Astrocyte of the cerebellum (primary cell): ENCODE results near the gene DYNC2I2.
"Not testable (repeated sequence)": the region's sequence is repeated elsewhere in the genome, so short reads cannot be mapped to it uniquely, and the experiment has no call there.

ENCODE experiments used
- DNase-seq: peaks from one replicate; pipeline ENCODE4 v3.0.0-alpha.2; 2011; ENCODE audit warnings: low read depth
- H3K4me3 ChIP-seq: 2 replicates; pipeline ENCODE4 v1.5.1; 2011; ENCODE audit warnings: mild to moderate bottlenecking, low read depth, low read length, moderate library complexity
- in situ Hi-C: cut with HindIII; loops from 2 replicates; pipeline ENCODE4 v1.10.0; 2017; ENCODE audit warnings: low sequenced_read_pairs
- TF ChIP-seq, protein P1 (sequence below): IDR thresholded peaks from 2 replicates; pipeline ENCODE4 v1.5.1; 2012; ENCODE audit warnings: low read length, low read depth, moderate library complexity, mild to moderate bottlenecking; ENCODE audit errors: missing control alignments

DYNC2I2 gene

GRCh38 chr9:128593039-128593438, 63.6 kb downstream of the DYNC2I2 start:
- in situ Hi-C loops = no loop called here
- DNase-seq = no peak
- H3K4me3 ChIP-seq = no peak overlapping the region
- TF ChIP-seq, protein P1, sequence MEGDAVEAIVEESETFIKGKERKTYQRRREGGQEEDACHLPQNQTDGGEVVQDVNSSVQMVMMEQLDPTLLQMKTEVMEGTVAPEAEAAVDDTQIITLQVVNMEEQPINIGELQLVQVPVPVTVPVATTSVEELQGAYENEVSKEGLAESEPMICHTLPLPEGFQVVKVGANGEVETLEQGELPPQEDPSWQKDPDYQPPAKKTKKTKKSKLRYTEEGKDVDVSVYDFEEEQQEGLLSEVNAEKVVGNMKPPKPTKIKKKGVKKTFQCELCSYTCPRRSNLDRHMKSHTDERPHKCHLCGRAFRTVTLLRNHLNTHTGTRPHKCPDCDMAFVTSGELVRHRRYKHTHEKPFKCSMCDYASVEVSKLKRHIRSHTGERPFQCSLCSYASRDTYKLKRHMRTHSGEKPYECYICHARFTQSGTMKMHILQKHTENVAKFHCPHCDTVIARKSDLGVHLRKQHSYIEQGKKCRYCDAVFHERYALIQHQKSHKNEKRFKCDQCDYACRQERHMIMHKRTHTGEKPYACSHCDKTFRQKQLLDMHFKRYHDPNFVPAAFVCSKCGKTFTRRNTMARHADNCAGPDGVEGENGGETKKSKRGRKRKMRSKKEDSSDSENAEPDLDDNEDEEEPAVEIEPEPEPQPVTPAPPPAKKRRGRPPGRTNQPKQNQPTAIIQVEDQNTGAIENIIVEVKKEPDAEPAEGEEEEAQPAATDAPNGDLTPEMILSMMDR = no peak

DNA sequence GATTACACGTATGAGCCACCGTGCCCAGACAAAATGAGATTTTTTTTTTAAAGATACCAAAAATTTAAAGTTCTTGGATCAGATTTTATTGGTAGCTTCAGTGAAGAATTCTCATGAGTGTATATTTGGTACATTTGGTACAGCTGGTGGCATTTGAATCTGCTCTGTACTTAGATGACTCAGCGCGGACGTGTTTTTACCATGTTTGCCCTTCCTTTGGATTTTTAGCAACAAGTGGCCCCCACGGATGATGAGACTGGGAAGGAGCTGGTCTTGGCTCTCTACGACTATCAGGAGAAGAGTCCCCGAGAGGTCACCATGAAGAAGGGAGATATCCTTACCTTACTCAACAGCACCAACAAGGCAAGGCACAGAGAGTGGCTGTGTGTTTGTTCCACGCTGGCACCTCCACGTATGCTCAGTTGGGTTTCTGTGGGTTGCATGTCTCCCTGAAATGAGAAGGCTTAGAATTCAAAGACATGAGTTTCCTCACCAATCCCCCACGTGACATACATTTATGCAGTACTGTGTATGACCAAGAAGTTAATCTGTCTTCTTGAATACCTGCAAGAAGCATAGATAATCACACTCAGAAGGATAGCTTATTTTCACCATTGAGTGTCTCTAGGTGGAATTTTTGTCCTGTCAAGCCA, 67.9 kb downstream of the DYNC2I2 start:
- no peak for DNase-seq
- H3K4me3 ChIP-seq = no peak overlapping the region
- in situ Hi-C loops = no loop called here
- TF ChIP-seq, protein P1 = no peak

DNA sequence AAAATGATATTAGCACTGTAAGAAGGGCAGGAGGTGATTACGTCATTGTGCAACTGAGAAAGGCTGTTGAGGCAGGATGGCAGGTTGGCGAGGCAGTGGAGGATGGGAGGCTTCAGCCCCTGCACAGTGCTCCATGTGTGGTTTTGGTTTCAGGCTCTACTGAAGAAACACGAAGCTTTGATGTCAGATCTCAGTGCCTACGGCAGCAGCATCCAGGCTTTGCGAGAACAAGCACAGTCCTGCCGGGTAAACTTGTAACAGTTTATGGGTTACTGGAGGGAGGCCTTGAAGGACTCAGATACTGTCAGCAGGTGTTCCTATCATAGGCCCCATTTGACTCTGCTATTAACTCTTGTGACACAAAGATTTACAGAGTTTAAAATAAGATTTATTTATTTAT, 69.2 kb downstream of the DYNC2I2 start:
- TF ChIP-seq, protein P1 = no peak
- H3K4me3 ChIP-seq = no peak overlapping the region
- no peak for DNase-seq
- in situ Hi-C loops = no loop called here

DNA sequence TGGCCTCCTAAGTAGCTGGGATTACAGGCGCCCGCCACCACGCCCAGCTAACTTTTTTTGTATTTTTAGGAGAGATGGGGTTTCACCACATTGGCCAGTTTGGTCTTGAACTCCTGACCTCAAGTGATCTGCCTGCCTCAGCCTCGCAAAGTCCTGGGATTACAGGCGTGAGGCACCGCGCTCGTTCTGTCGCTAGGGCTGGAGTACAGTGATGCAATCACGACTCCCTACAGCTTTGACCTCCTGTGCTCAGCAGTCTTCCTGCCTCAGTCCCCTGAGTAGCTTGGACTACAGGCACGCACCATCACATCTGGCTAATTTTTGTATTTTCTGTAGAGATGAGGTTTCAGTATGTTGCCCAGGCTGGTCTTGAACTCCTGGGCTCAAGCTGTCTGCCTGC, 69.7 kb downstream of the DYNC2I2 start:
- in situ Hi-C loops, H3K4me3 ChIP-seq, DNase-seq: not testable (repeated sequence)

DNA sequence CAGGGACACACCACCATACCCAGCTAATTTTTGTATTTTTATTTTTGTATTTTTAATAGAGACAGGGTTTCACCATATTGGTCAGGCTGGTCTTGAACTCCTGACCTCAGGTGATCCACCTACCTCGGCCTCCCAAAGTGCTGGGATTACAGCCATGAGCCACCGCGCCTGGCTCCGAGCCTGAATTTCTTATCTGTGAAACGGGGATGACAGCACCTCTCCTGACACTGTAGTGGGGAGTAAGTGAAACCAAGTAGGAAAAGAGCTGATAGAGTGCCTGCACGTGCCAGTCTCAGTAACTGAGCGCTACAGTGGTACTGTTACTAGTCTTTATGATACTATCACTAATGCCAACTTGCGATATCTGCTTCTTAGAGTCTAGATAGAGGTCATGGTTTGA, 71.5 kb downstream of the DYNC2I2 start:
- H3K4me3 ChIP-seq, in situ Hi-C loops, DNase-seq: not testable (repeated sequence)
